Left forelimb (tissue), 1 donor: ENCODE data around the gene H3-3A.
A peak's percentile ranks its signal among the peaks of the same experiment; 100 is the strongest.

Source experiments
- DNase-seq: peaks from one replicate; pipeline ENCODE4 v3.0.0-alpha.2; 2018; ENCODE audit warnings: low spot score

H3-3A gene

DNA sequence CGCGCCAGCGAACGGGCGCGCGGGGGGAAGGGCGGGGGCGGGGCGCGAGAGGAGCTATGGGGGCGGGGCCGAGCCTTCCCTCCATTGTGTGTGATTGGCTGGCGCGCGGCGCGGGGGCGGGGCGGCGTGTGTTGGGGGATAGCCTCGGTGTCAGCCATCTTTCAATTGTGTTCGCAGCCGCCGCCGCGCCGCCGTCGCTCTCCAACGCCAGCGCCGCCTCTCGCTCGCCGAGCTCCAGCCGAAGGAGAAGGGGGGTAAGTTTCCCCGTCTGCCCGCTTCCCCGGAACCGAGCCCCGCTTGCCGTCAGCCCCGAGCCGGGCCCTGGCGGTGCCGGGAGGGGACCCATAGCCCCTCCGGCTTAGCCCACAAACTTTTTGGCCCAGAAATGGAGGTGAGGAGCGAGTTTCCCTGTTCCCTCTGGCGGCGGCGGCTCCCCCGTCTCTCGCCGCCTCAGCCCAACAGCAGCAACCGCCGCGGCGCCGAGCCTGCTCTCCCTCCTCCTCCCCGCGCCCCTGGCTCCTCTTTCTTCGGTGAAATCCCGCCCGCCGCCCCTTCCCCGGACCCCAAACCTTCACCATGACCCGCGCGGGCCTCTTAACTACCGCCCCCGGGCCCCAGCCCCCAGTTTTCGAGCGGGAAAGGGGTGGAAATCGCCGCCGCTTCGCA, at the start of gene H3-3A:
TSS of gene H3-3A (plus strand) at position 159 of the 666 bp plus-strand sequence. CDS start 1,636 bp downstream, outside the sequence.
- peak; percentile 100 for DNase-seq

DNA sequence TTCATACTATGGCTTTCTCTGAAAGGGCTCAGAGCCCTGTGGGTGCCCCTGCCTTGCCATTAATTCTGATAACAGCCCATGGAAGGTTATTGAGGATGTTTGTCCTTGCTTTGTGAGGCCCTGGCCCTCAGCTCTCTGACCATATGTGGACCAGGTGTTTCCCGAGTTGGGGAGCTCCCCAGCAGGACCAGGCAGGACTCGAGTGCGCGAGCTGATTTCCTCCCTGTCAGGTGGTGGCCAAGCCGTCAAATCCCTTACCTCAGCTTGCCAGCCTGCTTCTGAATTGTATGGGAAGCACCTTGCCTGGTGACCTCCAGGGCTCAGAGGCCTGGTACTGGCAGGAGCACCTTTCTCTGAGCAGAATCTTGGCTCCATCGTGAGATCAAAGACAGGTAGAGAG, 45.4 kb upstream of the H3-3A start:
- no peak for DNase-seq

DNA sequence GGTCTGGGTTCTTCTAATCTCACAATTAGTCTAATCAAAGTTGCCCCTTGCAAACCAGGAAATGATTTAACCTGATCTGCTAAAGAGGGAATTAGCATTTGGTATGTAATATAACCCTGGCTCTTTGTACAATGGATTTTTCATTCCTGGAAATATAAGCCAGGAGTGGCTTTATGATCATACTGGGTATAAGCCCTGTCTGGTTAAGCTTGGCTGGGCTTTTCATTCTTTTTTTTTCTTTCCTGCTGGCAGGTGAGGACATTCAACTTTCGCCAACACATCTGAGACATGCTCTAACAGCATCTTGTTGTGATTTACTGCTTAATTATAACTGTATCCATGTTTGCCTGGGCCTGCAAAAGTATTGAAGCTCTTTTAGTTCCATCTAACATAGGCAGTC, 42.9 kb upstream of the H3-3A start:
- DNase-seq: no peak

DNA sequence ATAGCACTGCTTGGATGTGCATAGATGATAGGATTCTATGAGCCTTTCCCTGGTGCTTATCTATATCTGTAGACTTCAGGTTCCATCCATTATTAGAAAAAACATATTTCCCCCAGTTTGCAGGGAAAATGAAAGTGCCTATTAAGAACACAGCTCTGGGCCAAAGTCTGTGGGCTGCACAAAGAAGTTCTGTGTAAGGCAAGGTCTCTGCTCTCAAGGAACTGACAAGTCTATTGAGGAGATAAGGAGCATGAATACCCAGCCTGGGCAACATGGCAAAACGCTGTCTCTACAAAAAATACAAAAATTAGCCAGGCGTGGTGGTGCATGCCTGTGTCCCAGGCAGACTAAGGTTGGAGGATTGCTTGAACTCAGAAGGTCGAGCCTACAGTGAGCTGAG, 41.1 kb upstream of the H3-3A start:
- no peak for DNase-seq

DNA sequence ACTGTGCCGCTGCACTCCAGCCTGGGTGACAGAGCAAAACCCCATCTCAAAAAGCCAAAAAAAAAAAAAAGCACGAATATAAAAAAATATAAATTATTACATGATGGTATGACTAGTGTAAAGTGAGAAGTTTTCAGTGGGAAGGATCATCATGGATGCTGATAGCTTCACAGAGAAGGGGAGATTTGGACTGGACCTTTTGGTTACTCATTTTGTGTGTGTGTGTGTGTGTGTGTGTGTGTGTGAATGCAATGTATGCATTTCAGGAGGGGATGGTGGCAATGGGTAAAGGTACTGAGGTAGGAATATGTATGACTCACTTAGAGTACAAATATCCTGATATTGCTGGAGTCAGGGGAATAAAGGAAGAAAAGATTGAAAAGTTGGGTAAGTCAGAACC, 40.7 kb upstream of the H3-3A start:
- no peak for DNase-seq

DNA sequence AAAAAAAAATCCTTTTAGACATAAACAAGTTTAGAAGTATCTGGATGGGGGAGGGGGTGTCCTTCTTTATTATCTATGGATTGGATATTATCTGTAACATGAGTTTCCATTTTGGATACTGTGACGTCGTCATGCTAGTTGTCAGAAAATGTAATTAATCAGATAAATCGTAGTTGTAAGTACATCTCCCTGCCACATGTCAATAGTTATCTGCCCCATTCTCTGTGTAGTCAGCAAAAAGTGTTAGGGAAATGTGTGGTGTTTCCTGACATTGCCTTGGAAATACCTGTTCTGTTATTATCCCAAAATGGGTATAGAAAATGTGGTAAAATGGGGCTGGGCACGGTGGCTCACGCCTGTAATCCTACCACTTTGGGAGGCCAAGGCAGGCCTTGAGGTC, 38.8 kb upstream of the H3-3A start:
- no peak for DNase-seq

DNA sequence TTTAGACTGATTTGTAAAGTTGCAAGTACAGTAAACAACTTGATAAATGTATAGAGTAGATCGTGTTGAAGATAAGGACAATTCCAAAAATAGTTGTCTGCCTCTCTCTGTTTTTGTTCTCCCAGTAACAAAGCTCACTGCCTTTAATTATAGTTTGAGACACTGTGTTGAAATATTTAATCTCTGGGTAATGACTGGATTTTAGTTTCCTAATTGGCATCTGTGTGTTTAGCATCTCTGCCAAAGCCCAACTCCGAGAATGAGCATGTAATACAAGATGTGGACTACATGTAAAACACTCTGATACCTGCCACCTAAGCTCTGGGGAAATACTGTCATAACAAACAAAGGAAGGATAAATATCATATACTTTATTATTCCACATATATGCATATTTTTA, 35.7 kb upstream of the H3-3A start:
- DNase-seq: no peak

DNA sequence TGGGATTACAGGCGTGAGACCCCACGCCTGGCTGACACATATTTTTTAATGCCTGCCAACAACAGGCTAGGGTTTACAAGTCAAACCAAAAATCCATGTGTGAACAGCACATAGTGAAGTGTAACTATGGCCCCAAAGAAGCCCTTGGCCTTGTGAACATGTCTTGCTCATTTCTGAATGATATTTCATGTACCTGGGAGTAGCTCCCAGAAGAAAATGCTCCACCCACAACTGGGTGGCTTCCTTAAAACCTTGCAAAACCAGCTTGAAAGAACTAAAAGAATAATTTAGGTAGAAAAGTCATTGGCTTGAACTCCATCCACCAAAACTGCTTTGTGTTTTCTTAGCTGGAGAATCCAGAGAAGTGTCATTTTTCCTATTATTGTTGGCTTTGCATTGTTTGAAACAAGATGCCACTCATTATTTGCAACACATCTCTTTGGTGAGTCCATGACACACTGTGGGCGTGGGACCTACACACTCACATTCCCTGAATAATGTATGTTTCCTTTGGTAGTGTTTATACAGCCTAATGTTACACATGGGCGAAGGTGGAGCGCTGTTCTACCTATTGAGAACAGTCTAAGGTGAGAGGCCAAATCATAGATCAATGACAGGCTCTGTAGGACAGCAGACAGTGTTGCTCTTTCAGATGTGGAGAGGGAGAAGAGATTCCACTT, 34.8 kb upstream of the H3-3A start:
- DNase-seq: no peak

DNA sequence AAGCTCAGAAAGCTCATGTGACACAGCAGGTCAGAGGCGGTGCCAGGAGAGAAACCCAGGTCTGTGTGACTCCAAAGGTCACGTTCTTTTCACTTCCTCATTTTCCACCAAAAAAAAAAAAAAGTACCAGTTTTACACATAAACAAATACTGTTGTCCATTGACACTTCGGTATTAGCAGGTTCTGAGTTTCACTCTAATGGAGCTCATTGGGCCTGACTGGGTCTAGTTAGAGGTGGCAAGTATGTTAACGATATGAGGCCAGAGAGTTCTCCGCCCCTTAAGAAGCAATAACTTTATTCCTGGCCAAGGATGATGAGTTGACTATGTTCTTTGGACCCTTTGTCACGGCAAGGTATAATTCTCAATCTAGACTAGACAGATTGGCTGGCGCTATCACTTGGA, 33.4 kb upstream of the H3-3A start:
- no peak for DNase-seq

DNA sequence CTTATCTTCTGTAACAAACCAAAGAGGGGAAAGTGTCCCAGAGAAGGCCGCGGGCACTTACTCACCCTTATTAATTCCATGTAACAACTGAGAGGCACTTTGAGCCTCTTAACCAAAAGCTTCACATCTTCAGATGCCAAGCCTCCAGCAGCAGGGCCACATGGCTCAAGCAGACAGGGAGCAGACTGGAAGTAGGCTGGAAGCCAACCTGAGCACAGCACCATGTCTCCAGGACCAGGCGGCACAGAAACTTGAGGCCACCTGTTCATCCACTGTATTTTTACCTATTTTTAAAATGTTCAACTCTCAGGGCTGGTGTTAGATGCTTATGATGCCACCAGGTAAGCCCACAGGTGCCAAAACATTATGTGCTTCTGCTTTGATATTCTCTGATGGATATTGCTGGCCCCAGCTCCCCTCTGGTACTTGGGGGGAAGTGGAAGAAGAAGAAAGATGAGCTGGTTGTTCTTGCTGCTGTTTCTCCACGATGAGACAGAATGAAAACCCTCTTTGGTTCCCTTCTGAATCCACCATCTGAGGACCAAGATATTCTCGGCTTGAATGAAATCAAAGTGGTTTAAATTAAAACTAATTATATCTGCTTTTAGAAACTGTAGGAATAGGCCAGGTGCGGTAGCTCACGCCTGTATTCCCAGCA, 32.8 kb upstream of the H3-3A start:
- no peak for DNase-seq

DNA sequence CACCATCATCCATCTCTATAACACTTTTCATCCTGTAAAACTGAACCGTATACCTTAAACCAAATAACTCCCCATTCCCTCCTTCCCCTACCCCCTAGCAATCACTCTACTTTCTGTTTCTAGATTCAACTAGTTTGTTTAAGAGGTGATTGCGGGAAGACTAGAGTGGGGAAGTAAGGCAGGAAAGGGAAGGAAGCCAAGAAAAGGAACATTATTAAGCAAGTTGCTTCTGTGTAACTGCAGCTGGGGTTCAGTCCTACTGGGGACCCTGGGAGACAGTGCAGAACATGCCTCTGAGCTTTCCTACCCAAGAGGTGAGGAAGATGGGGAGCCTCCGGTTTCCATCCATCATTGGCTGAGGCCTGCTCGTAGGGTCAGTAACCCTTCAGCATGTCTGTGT, 28.9 kb upstream of the H3-3A start:
- DNase-seq: no peak

DNA sequence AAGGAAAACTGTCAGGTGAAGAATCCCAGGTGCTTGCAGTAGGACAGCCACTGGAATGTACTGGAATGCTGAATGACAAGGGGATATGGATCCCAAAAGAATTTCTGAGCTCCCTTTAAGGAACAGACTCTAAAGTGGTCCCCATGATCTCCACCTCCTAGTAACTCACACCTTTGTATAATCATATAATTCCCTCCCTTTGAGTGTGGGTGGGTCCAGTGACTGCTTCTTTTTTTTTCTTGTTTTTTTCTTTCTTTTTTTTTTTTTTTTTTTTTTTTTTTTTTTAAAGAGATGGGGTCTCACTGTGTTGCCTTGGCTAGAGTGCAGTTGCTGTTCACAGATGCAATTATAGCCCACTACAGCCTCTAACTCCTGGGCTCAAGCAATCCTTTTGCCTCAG, 28.5 kb upstream of the H3-3A start:
- no peak for DNase-seq

DNA sequence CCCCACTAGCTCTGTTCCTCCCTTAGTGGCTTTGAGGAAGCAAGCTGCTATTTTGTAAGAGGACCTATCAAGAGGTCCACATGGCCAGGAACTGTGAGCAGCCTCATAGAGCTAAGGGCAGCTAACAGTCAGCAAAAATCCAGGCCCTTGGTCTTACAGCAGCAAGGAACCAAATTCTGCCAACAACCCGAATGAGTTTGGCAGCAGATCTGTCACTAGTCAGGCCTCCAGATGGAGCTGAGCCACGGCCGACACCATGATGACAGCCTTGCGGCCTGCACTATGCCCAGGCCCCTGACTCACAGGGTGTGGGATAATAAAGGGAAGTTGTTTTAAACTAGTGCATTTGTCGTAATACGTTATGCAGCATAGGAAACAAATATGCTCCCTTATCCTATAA, 28.0 kb upstream of the H3-3A start:
- peak; percentile 80 for DNase-seq

DNA sequence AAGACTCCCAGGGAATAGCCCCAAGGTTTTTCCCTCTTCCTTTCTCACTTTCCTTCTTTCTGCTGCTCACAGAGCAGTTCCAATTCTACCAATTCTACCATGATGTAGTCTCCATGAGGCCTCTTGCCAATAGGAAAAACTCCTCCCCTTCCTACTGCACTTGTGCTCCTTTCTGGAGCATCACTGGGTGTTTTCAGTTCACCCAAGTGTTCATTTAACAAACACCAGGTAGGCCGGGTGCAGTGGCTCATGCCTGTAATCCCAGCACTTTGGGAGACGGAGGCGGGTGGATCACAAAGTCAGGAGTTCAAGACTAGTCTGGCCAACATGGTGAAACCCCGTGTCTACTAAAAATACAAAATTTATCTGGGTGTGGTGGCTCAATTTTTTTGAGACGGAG, 26.6 kb upstream of the H3-3A start:
- DNase-seq: no peak

DNA sequence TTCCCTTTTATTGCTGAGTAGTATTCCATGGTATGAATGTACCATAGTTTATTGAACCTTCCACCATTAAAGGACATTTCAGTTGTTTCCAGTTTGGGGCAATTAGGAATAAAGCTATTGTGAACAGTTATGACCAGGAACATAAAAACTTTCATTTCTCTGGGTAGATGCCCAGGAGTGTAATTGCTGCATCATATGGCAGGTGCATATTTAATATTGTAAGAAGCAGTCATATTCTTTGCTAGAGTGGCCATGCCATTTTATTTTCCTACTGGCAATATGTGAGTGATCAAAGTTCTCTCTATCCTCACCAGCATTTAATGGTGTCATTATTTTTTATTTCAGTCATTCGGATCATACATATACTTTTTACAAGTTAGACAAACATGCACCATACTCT, 23.9 kb upstream of the H3-3A start:
- no peak for DNase-seq

DNA sequence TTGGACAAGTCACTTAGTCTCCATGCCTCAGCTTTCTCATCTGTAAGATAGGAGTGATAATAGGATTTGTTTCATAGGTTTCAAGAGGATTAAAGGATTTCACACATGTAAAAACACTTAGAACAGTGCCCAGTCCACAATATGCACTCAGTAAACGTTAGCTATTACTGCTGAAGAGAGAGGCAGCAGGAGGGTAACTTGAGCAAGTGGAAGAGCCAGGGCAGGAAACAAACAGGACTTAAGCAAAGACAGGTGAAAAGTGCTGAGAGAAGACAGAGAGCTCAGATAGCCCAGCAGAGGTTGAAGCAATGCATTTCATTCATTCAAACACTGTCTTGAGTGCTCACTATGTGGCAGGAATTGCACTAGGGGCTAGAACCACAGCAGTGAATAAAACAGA, 21.1 kb upstream of the H3-3A start:
- no peak for DNase-seq

DNA sequence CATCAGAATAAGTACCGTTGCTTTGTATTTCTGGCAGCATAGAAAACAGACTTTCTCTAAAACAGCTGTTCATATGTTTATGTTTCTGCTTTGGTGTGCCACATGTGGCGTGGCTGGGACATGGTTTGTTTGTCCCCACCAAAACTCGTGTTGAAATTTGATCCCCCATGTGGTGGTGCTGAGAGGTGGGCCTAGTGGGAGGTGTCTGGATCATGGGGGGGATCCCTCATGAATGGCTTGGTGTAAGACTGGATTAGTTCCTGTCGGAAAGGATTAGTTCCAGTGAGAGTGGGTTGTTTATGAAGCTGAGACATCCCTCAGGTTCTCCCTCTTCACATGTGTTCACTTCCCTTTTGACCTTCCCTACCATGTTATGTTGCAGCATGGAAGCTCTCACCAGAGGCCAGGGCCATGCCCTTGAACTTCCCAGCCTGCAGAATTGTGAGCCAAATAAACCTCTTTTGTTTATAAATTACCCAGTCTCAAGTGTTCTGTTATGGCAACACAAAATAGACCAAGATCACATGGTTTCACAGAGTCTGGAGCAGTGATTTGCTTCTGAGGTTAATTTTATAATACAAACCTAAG, 17.9 kb upstream of the H3-3A start:
- DNase-seq: no peak

DNA sequence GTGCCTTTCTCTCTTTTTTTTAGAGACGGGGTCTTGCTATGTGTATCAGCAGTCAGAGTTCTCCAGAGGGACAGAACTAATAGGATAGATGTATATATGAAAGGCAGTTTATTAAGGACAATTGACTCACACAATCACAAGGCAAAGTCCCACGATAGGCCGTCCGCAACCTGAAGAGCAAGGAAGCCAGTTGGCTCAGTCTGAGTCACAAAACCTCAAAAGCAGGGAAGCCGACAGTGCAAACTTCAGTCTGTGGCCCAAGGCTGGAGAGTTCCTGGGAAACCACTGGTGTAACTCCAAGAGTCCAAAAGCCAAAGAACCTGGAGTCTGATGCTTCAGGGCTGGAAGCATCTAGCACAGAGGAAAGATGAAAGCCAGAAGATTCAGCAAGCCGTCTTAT, 16.3 kb upstream of the H3-3A start:
- no peak for DNase-seq

DNA sequence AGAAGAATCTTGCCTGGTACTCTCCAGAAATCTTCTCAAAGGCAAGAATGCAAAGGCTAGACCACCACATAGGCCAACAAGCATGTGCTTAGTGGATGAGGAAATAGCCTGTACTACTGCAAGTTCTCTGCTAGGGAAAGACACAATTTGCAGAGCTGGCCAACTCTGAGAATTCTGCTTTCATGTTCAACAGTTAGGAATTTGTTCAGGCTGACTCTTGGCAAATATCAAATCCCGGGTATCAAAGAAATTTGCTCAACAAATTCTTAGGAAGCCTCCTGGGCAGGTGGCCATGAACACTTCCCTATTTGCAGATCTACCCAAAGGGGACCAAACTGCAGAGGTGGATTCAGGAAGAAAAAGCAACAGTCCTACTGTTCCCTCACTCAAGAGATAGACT, 15.0 kb upstream of the H3-3A start:
- no peak for DNase-seq

DNA sequence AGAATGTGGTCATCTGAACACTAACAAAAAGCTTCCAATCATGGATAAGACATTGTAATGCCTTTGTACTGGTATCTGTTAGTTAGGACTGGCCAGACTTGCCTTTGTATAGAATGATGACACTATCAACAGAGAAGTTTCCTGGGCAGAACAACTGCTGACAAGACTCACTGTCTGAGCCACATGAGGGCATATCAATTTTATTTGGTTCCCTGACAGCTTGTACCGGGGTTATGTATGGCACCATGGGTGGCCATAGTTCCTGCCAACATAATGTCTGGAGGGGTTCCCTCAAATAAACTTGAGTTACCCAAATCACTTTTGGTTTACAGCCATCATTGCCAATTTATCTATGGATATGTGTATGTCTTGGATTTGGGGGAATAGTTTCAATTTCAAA, 13.6 kb upstream of the H3-3A start:
- DNase-seq: no peak

DNA sequence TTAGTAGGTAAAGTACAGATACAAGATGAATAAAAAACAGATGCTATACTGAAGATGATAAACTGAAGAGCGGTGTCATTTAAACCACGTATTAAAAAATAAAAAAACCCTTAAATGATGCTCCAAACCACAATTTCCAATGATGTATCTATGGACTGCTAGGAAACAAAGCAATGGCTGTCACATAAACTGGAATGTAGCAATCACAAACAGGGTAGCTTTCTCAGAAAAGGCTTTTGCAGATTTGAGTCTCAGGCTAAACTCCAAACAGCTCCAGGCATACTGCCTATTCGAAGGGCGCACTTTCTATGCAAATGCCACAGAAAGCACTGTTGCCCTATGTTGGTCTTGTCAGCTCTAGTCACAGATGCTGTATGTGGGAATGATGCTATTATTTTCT, 12.4 kb upstream of the H3-3A start:
- no peak for DNase-seq

DNA sequence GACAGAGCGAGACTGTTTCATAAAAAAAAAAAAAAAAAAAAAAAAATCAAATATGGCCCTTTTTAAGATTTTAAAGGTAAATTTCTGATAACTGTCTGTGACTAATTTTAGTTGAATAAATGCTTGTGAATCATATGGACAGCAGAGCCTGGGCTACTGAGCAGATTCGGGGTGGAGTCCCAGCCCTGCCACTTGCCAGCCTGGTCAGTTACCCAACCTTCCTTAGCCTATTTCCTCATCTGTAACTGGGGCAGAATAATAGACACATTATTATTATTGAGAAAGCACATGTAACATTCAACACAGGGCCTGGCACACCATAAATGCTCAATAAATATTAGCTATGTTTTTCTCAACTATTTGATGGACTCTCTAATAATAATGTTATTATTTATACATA, 11.2 kb upstream of the H3-3A start:
- DNase-seq: no peak

DNA sequence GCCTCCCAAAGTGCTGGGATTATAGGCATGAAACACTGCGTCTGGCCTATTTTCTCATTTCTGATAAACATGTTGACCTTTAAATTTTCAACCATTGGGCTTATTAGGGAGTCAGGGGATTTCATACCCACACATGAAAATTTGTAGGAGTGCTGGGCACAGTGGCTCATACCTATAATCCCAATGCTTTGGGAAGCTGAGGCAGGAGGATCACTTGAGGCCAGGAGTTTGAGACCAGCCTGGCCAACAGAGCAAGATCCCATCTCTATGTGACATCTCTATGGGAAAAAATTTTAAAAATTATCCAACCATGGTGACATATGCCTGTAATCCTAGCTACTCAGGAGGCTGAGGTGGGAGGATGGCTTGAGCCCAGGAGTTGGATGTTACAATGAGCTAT, 10.5 kb upstream of the H3-3A start:
- no peak for DNase-seq
